Colonic mucosa (tissue), 4 donors: ENCODE measurements around the gene ZNF609. TPM values are rescaled to one million over a fixed set of nuclear protein-coding genes. Genes with fewer than 3 reads are reported as not detected.

ENCODE experiments used
- DNase-seq: peaks from one replicate; pipeline ENCODE4 v3.0.0-alpha.2; 2020
- H3K27ac ChIP-seq: fragments of 200-600 bp; one replicate; pipeline ENCODE4 v1.8.0; 2021
- H3K27me3 ChIP-seq: fragments of 200-600 bp; one replicate; pipeline ENCODE4 v1.8.0; 2021
- H3K36me3 ChIP-seq: fragments of 200-600 bp; one replicate; pipeline ENCODE4 v1.8.0; 2021
- H3K4me1 ChIP-seq: fragments of 200-600 bp; one replicate; pipeline ENCODE4 v1.8.0; 2021; ENCODE audit warnings: mild to moderate bottlenecking
- H3K4me3 ChIP-seq: fragments of 200-600 bp; one replicate; pipeline ENCODE4 v1.8.0; 2021
- H3K9ac ChIP-seq, 2 donors: one replicate each; pipeline ENCODE4 v1.7.0; 2013; ENCODE audit warnings: control low read depth in 2 of 2, low read depth in 2 of 2, low read length in 2 of 2
- H3K9me3 ChIP-seq: fragments of 200-600 bp; one replicate; pipeline ENCODE4 v1.8.0; 2021
- intact Hi-C: fragments of 100-400 bp; cut with DNase I; formaldehyde crosslinking; loops from one replicate; pipeline ENCODE4 v1.14.1; 2022
- total RNA-seq, 2 donors: library from RNA; stranded (reverse); fragmentation: NEBNext Ultra II Directional in 1 of 2; extraction: Animal tissue kit (Norgen Biotek cat#: 25700) in 1 of 2; gene quantifications; one replicate each; pipeline ENCODE4 v1.2.1, GENCODE V29; 2021
- TF ChIP-seq, protein P1 (sequence below): fragments of 200-600 bp; IDR thresholded peaks from one replicate; pipeline ENCODE4 v1.8.0; 2022; ENCODE audit warnings: antibody characterized with exemption, mild to moderate bottlenecking
- donor health status: healthy.
- donor health status: DM: no; HTN: no; CAD: no.
- donor health status: DM: no; HTN: no; CAD: no.

Gene ZNF609
- total RNA-seq, 2 donors from 2014 or later, result 24.5 to 24.8 TPM

DNA sequence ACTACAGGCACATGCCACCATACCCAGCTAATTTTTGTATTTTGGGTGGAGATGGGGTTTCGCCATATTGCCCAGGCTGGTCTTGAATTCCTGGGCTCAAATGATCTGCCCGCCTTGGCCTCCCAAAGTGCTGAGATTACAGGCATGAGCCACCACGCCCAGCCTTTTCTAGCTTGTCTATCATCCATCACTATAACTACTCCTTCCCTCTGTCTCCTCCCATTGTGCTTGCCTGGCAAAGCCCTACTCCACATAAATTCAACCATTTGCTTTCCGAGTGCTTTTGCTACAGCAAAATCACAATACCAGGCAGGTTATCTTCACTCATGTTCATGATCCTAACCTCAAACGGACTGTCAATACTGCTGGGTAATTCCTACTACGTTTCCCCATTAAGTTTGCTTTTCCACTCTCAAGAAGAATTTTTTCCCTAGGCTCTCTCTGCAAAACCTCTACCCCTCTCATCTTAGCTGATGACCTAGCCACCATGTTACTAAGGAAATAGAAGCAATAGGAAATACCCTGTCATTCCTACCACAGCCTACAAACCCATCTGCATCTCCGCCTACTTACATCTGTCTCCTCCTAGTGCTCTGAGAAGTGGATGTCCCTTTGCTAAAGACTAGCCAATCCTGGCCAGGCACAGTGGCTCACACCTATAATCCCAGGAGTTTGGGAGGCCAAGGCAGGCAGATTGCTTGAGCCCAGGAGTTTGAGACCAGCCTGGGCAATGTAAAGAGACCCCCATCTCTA, 250.5 kb downstream of the ZNF609 start:
- Histone ChIP-seq H3K4me3 (no peak overlapping the region), H3K9ac (no peak overlapping the region), H3K36me3 (no peaks in the 10 kb centered on the region), H3K27ac (no peak overlapping the region), H3K4me1 (no peaks in the 10 kb centered on the region), H3K9me3 (no peaks in the 10 kb centered on the region), H3K27me3 (no peaks in the 10 kb centered on the region)
- no peak for DNase-seq
- TF ChIP-seq, protein P1, sequence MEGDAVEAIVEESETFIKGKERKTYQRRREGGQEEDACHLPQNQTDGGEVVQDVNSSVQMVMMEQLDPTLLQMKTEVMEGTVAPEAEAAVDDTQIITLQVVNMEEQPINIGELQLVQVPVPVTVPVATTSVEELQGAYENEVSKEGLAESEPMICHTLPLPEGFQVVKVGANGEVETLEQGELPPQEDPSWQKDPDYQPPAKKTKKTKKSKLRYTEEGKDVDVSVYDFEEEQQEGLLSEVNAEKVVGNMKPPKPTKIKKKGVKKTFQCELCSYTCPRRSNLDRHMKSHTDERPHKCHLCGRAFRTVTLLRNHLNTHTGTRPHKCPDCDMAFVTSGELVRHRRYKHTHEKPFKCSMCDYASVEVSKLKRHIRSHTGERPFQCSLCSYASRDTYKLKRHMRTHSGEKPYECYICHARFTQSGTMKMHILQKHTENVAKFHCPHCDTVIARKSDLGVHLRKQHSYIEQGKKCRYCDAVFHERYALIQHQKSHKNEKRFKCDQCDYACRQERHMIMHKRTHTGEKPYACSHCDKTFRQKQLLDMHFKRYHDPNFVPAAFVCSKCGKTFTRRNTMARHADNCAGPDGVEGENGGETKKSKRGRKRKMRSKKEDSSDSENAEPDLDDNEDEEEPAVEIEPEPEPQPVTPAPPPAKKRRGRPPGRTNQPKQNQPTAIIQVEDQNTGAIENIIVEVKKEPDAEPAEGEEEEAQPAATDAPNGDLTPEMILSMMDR, result no peak
- intact Hi-C loops, result no loop called here

DNA sequence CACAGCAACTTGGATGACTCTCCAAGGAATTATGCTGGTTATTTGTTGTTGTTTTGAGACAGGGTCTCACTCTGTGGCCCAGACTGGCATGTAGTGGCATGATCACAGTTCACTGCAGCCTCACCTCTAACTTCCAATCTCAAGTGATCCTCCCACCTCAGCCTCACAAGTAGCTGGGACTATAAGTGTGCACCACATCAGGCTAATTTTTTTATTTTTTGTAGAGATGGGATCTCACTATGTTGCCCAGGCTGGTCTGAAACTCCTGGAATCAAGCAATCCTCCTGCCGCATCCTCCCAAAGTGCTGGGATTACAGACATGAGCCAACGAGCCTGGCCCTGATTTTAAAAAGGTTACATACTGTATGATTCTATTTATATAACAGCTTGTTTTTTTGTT, 252.0 kb downstream of the ZNF609 start:
- no peak for DNase-seq
- Histone ChIP-seq H3K9me3 (no peaks in the 10 kb centered on the region), H3K27me3 (no peaks in the 10 kb centered on the region), H3K9ac (no peak overlapping the region), H3K27ac (no peak overlapping the region), H3K36me3 (no peaks in the 10 kb centered on the region), H3K4me3 (no peak overlapping the region), H3K4me1 (no peaks in the 10 kb centered on the region)
- TF ChIP-seq, protein P1, result no peak
- intact Hi-C loops, result no loop called here

DNA sequence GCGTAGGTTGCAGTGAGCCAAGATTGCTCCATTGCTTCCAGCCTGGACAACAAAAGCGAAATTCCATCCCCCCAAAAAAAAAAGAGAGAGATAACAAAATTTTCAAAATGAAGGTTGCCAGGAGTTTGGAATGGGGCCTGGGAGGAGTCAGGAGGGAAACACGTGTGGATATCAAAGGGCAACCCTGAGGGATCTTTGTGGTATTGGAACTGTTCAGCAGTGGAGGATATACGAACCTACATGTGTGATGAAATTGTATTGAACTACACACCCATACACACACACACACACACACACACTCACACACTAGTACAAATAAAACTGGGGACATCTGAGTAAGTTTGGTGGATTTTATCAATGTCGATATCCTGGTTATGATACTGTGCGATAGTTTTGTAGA, 253.2 kb downstream of the ZNF609 start:
- intact Hi-C loops, result no loop called here
- TF ChIP-seq, protein P1, result no peak
- Histone ChIP-seq H3K36me3 (no peaks in the 10 kb centered on the region), H3K27ac (no peak overlapping the region), H3K9me3 (no peaks in the 10 kb centered on the region), H3K4me1 (no peaks in the 10 kb centered on the region), H3K27me3 (no peaks in the 10 kb centered on the region), H3K9ac (no peak overlapping the region), H3K4me3 (no peak overlapping the region)
- DNase-seq, result no peak

DNA sequence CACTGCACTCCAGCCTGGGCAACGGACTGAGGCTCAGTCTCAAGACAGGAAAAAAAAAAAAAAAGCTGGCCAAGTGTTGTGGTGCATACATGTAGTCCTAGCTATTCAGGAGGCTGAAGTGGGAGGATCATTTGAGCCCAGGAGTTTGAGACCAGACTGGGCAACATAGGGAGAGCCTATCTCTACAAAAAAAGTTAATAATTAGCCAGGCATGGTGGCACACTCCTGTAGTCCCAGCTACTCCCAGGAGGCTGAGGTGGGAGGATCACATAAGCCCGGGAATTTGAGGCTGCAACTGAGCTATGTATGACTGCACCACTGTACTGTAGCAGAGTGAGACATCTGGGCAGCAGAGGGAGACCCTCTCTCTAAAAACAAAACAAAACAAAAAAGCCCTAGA, 256.1 kb downstream of the ZNF609 start:
- Histone ChIP-seq H3K27me3 (no peaks in the 10 kb centered on the region), H3K9me3 (no peaks in the 10 kb centered on the region), H3K9ac (no peak overlapping the region), H3K4me3 (no peak overlapping the region), H3K36me3 (no peaks in the 10 kb centered on the region), H3K27ac (no peak overlapping the region), H3K4me1 (no peaks in the 10 kb centered on the region)
- TF ChIP-seq, protein P1, result no peak
- intact Hi-C loops, result no loop called here
- no peak for DNase-seq

DNA sequence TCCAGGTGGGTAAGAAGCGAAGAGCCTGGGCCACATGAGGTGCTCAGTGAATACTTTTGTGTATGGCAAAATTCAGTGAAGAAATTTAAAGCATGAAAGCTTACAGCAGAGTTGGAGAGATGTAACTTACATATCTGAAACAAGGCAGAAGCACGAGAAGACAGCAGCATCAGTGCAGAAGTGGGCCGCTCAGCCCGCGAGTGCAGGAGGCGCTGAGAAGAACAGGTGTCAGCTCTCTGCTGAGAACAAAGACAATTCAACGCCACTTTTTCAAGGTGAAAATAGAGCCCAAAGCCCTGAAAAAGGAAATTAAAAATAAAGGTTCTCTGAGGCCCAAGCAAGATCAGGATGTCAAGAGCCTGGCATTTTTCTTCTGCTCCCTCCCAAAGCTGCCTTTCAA, 256.8 kb downstream of the ZNF609 start:
- intact Hi-C loops, result no loop called here
- TF ChIP-seq, protein P1, result no peak
- H3K27me3 ChIP-seq, result no peaks in the 10 kb centered on the region
- H3K9ac ChIP-seq, result no peak overlapping the region
- H3K9me3 ChIP-seq, result no peaks in the 10 kb centered on the region
- DNase-seq, result no peak
- no peaks in the 10 kb centered on the region for H3K36me3 ChIP-seq
- no peak overlapping the region for H3K27ac ChIP-seq
- no peaks in the 10 kb centered on the region for H3K4me1 ChIP-seq
- no peak overlapping the region for H3K4me3 ChIP-seq
